Endothelial cell (in vitro differentiated cells): Measurements from ENCODE around the gene GMDS. TPM values are rescaled to one million over a fixed set of nuclear protein-coding genes. Genes with fewer than 3 reads are reported as not detected.

Experiments
- DNase-seq: peaks from one replicate; pipeline ENCODE4 v3.0.0; 2021; ENCODE audit warnings: low spot score
- H3K27ac Mint-ChIP-seq: one replicate; pipeline ENCODE4 v1.8.0; 2021; ENCODE audit warnings: mixed read lengths, inconsistent platforms; ENCODE audit not compliant: unreplicated experiment
- H3K27me3 Mint-ChIP-seq: one replicate; pipeline ENCODE4 v1.8.0; 2021; ENCODE audit warnings: mild to moderate bottlenecking, moderate library complexity, mixed read lengths, inconsistent platforms; ENCODE audit not compliant: unreplicated experiment
- H3K36me3 Mint-ChIP-seq: one replicate; pipeline ENCODE4 v1.8.0; 2021; ENCODE audit warnings: mild to moderate bottlenecking, low read depth, mixed read lengths, inconsistent platforms; ENCODE audit not compliant: unreplicated experiment
- H3K4me1 Mint-ChIP-seq: one replicate; pipeline ENCODE4 v1.8.0; 2021; ENCODE audit warnings: mild to moderate bottlenecking, mixed read lengths, inconsistent platforms; ENCODE audit not compliant: unreplicated experiment
- H3K4me3 Mint-ChIP-seq: one replicate; pipeline ENCODE4 v1.8.0; 2021; ENCODE audit warnings: mild to moderate bottlenecking, mixed read lengths, inconsistent platforms; ENCODE audit not compliant: unreplicated experiment
- H3K9me3 Mint-ChIP-seq: one replicate; pipeline ENCODE4 v1.8.0; 2021; ENCODE audit warnings: mixed read lengths, inconsistent platforms; ENCODE audit not compliant: unreplicated experiment
- CTCF ChIP-seq: fragments of 200-600 bp; sonication (generic); IDR thresholded peaks from one replicate; pipeline ENCODE4 v1.5.0; 2021; ENCODE audit warnings: antibody characterized with exemption; ENCODE audit not compliant: unreplicated experiment
- total RNA-seq: library from RNA; stranded (reverse); fragmentation: NEBNext Ultra II Directional; extraction: Animal tissue kit (Norgen Biotek cat#: 25700); gene quantifications from one replicate; pipeline ENCODE4 v1.2.1, GENCODE V29; 2021; ENCODE audit not compliant: unreplicated experiment

GMDS gene
- total RNA-seq, 1 donor from 2014 or later = 36.0 TPM

GRCh38 chr6:2188856-2189384 is 56.5 kb downstream of the GMDS start:
- H3K27ac Mint-ChIP-seq = no peak overlapping the region
- H3K4me3 Mint-ChIP-seq = no peak overlapping the region
- no peaks in the 10 kb centered on the region for H3K9me3 Mint-ChIP-seq
- H3K36me3 Mint-ChIP-seq = peaks cover 3% of the 10 kb centered on the region
- H3K4me1 Mint-ChIP-seq = peaks cover 4% of the 10 kb centered on the region
- H3K27me3 Mint-ChIP-seq = peaks cover 2% of the 10 kb centered on the region
- no peak for DNase-seq
- no peak for TF ChIP-seq CTCF

GRCh38 chr6:2188397-2188796 is 57.0 kb downstream of the GMDS start:
- Mint-ChIP-seq H3K36me3 (peaks cover 3% of the 10 kb centered on the region), H3K4me1 (peaks cover 3% of the 10 kb centered on the region), H3K27ac (no peak overlapping the region), H3K4me3 (no peak overlapping the region), H3K9me3 (no peaks in the 10 kb centered on the region), H3K27me3 (peaks cover 2% of the 10 kb centered on the region)
- TF ChIP-seq CTCF = no peak
- DNase-seq = no peak

- Mint-ChIP-seq H3K4me3 (no peak overlapping the region), H3K27ac (no peak overlapping the region), H3K4me1 (peaks cover 3% of the 10 kb centered on the region), H3K27me3 (peaks cover 2% of the 10 kb centered on the region), H3K36me3 (peaks cover 3% of the 10 kb centered on the region), H3K9me3 (no peaks in the 10 kb centered on the region)
- TF ChIP-seq CTCF = no peak
- no peak for DNase-seq
Measured at GRCh38 chr6:2187826-2188225, 57.6 kb downstream of the GMDS start.

- no peak for DNase-seq
Measured at GRCh38 chr6:2186516-2186915, 58.9 kb downstream of the GMDS start.

More at GRCh38 chr6:2186516-2186915, 58.9 kb downstream of the GMDS start:
- Mint-ChIP-seq H3K4me3 (no peak overlapping the region), H3K9me3 (no peaks in the 10 kb centered on the region), H3K27ac (no peak overlapping the region), H3K27me3 (peaks cover 2% of the 10 kb centered on the region), H3K36me3 (peaks cover 3% of the 10 kb centered on the region), H3K4me1 (peaks cover 3% of the 10 kb centered on the region)
- TF ChIP-seq CTCF = no peak
